GM23338 (cell line): ENCODE results near the gene TMEM229A.

Experiments used
- CTCF ChIP-seq, 2 experiments: fragments of 200-600 bp in 1 of 2; sonication (generic) in 1 of 2; conservative IDR thresholded peaks; 2 replicates each; pipeline versions ENCODE4 v1.5.1 to v1.6.1; 2016 to 2017; ENCODE audit warnings: antibody characterized with exemption in 2 of 2, low read depth in 2 of 2, mild to moderate bottlenecking in 2 of 2, moderate library complexity in 1 of 2
- EZH2 ChIP-seq: fragments of 200-600 bp; sonication (generic); IDR thresholded peaks from one replicate; pipeline ENCODE4 v1.8.0; 2017; ENCODE audit warnings: antibody characterized with exemption, mild to moderate bottlenecking, low read depth; ENCODE audit not compliant: unreplicated experiment
- EZH2phosphoT487 ChIP-seq: fragments of 200-600 bp; sonication (generic); IDR thresholded peaks from one replicate; pipeline ENCODE4 v1.8.1; 2018; ENCODE audit warnings: antibody characterized with exemption; ENCODE audit not compliant: unreplicated experiment
- JUNB ChIP-seq: IDR thresholded peaks from one replicate; pipeline ENCODE4 v1.6.1; 2016; ENCODE audit warnings: antibody characterized with exemption; ENCODE audit not compliant: unreplicated experiment
- POLR2AphosphoS5 ChIP-seq: IDR thresholded peaks from 2 replicates; pipeline ENCODE4 v1.6.1; 2016; ENCODE audit warnings: antibody characterized with exemption, low read depth
- REST ChIP-seq: IDR thresholded peaks from one replicate; pipeline ENCODE4 v1.6.1; 2018; ENCODE audit warnings: antibody characterized with exemption; ENCODE audit not compliant: unreplicated experiment

DNA sequence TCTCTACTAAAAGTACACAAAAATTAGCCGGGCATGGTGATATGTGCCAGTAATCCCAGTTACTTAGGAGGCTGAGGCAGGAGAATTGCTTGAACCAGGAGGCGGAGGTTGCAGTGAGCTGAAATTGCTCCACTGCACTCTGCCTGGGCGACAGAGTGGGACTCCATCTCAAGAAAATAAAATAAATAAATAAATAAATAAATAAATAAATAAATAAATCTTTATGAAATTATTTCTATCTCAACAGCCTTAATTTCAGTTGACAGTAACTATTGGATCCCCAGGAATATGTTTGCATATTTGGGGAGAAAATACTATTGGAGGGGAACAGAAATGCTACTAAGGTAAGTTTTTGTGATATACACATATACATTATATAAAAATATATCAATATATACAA is 20.0 kb downstream of the TMEM229A start:
- no peak for TF ChIP-seq CTCF (conservative IDR thresholded peaks at IDR 0.05; ENCODE audit: low read depth in 2 of 2)
- no peak for TF ChIP-seq EZH2phosphoT487
- TF ChIP-seq REST: no peak
- TF ChIP-seq POLR2AphosphoS5: no peak
- no peak for TF ChIP-seq EZH2
- TF ChIP-seq JUNB: no peak
